ENCODE measurements around the gene SCAF11. TPM values are rescaled to one million over a fixed set of nuclear protein-coding genes. Genes with fewer than 3 reads are reported as not detected.

SCAF11 gene
- total RNA-seq, 1 experiment from 2014 or later = 49.6 TPM

GRCh38 chr12:45879363-45879895 lies 110.9 kb downstream of the SCAF11 start:
- DNase-seq = no peak
- no peak overlapping the region for H3K4me3 ChIP-seq (ENCODE audit: insufficient read depth, low read depth, low read length)

GRCh38 chr12:45878630-45879255 lies 111.6 kb downstream of the SCAF11 start:
- no peaks in the 10 kb centered on the region for H3K27me3 ChIP-seq (ENCODE audit: control insufficient read depth, insufficient read depth, low read length)

More at GRCh38 chr12:45879363-45879895, 110.9 kb downstream of the SCAF11 start:
- no peaks in the 10 kb centered on the region for H3K27me3 ChIP-seq (ENCODE audit: control insufficient read depth, insufficient read depth, low read length)
- no peaks in the 10 kb centered on the region; the same call in 1 of the 2 replicates for H3K36me3 ChIP-seq (replicated peaks; ENCODE audit: control insufficient read depth, insufficient read depth, low read length)

GRCh38 chr12:45877069-45877468 lies 113.3 kb downstream of the SCAF11 start:
- Histone ChIP-seq H3K4me3 (ENCODE audit: insufficient read depth, low read depth, low read length) (no peak overlapping the region), H3K27me3 (ENCODE audit: control insufficient read depth, insufficient read depth, low read length) (no peaks in the 10 kb centered on the region), H3K36me3 (replicated peaks; ENCODE audit: control insufficient read depth, insufficient read depth, low read length) (no peaks in the 10 kb centered on the region; the same call in none of the 2 replicates)
- no peak for DNase-seq

More at GRCh38 chr12:45878630-45879255, 111.6 kb downstream of the SCAF11 start:
- no peaks in the 10 kb centered on the region; the same call in none of the 2 replicates for H3K36me3 ChIP-seq (replicated peaks; ENCODE audit: control insufficient read depth, insufficient read depth, low read length)
- no peak for DNase-seq
- H3K4me3 ChIP-seq (ENCODE audit: insufficient read depth, low read depth, low read length) = no peak overlapping the region

DNA sequence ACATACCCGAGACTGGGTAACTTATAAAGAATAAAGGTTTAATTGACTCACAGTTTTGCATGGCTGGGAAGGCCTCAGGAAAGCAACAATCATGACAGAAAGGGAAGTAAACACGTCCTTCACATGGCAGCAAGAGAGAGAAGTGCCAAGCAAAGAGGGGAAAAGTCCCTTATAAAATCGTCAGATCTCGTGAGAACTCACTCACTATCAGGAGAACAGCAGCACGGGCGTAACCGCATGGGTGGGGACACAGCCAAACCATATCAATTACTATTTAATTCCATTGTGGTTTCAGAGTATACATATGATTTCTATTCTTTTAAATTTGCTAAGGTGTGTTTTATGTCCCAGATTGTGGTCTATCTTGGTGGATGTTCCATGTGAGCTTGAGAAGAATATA lies 117.9 kb downstream of the SCAF11 start:
- no peak for DNase-seq
- Histone ChIP-seq H3K4me3 (ENCODE audit: insufficient read depth, low read depth, low read length) (no peak overlapping the region), H3K36me3 (replicated peaks; ENCODE audit: control insufficient read depth, insufficient read depth, low read length) (no peaks in the 10 kb centered on the region; the same call in none of the 2 replicates), H3K27me3 (ENCODE audit: control insufficient read depth, insufficient read depth, low read length) (no peaks in the 10 kb centered on the region)

All from H7 (cell line).